ENCODE measurements around the gene GHRL.
"Not testable (repeated sequence)": the region's sequence is repeated elsewhere in the genome, so short reads cannot be mapped to it uniquely, and the experiment has no call there.

Gene GHRL

DNA sequence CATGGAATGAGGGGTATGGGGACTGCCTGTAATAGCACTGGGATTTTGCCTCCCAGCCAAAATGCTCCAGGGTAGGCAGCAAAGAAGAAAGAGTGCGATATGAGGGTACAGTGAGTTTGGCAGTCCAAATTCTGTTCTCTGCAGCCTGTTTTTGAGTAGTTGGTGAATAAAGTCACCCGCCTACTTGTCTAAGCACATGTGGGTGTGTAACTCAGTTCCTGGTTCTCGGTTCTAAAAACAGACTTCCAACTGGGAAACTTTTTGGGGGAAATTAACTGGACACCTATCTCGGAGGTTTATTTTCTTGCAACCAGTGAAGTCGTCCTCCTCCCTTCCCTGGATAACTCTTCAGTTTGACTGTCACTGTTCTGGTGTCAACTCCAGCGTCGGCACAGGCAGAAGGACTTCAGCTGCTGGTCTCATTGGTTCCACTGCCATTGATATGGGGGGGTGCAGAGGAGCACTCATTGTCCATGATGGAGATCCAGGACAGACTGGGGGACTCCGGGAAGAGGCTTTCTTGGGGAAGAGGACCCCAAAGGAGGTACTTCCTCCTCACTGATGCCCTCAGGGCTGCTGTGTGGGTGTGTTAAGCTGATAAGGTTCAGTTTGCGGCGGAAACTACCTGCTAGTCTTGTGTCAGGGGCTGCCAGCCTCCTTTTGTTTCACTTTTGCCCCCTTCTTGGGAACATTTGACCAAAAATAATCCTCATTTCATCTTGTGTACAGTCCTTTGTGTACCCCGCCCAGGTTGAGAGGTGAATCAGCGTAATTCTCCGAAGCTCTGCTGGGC, 13.2 kb downstream of the GHRL start:
- in situ Hi-C loops (cut with MboI; ENCODE audit: low sequenced_read_pairs) = no loop called here

DNA sequence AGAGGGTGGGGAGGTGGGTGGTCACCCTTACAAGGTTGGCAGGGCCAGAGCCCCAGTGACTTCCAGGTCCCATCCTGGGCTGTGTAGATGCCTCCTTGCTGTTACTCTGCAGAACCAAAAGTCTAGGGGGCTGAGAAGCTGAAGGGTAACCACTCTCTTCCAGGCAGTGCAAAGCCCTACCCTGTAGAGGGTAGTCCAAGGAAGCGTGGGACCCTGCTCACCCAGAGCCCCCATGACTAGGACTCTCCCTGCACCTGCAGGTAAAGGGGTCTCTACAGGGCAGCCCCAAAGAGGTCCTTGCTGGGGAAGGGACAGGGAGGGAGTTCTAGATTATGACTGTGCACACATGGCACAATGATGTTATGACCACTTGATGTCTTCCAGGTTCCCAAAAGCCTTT, 14.2 kb downstream of the GHRL start:
- in situ Hi-C loops (cut with MboI; ENCODE audit: low sequenced_read_pairs) = no loop called here

DNA sequence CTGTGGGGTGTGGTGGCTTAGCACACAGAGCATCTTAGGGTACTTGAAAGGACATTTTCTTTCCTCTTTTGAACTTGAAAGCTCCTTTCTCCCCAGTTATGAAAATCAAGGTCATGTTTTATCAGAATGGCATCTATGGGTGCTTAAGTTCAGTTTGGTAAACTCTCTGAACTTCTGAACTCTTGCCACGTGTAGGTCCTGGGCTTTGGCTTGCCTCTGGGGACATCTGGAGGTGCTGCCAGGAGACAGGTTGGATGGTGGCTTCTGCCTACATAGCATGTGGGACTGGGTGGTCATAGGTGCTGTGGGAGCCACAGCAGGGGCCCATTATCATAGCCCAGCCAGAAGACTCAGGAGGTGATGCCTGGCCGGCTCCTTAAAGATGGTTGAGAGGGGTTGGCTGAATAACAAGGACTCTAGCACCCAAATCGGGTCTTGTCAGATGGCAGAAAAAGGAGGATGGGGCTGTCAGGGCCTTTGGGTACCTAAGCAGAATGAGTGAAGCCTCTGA, 15.6 kb downstream of the GHRL start:
- in situ Hi-C loops (cut with MboI; ENCODE audit: low sequenced_read_pairs) = no loop called here

DNA sequence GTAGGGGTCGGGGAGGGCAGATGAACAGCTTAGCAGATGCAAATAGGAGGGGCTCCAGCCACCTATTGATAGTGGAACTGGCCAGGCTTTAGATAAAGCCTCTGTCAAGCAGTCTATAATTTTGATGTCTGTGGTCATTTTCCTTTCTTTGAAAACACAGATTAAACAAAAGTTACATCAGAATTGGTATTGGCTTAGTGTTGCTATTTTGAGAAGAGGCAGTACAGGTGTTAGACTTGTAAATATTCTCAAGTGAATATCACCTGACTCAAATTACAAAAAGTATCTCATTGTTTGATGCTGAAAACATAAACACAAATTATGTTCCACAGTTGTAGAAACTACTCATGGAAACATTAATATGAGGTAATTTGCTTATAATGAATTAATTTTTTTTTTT, 18.1 kb downstream of the GHRL start:
- in situ Hi-C loops (cut with MboI; ENCODE audit: low sequenced_read_pairs) = no loop called here

DNA sequence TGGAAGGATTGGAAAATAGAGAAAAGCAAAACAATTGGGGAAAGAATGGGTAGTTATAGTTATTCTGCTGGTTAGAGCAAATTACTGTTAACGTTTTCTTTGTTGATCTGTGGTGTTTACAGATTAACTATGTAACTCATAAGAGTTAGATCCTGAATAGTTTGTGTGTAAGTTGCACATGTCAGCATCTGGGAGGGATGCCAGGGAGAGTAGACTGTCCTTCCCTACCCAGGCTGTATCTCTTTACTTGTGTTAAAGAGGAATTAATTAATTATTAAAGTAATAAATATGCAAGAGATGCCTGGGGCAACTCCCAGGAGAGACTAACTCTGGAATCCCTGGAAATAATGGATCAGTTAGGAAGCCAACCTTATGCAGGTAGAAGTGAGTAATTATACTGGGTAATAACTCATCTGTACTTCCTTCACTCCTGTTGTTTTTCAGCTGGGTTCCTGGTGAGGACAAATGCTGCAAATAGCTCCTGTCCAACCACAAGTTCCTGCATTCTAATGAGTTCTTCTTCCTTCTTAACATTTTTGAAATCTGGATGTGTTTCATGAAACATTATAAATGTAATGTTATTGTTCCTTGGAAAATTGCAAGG, 18.9 kb downstream of the GHRL start:
- in situ Hi-C loops (cut with MboI; ENCODE audit: low sequenced_read_pairs) = no loop called here

DNA sequence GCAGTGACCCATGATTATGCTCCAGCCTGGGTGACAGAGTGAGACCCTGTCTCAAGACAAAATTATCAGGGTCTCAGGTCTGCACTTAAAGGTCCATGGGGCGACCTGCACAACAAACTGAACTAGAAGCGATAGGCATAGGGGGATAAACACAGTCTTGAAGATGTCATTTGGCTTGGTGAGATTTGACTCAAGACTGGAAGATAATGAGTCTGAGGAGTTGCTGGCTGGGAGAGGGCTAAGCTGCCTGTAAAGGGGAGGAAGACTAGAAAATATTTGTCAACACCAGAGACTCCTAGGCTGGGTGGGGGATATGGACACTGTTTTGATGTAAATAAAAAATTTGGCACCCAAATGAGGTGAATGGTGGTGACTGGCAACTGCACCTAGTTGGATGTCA, 19.8 kb downstream of the GHRL start:
- in situ Hi-C loops (cut with MboI; ENCODE audit: low sequenced_read_pairs) = no loop called here

DNA sequence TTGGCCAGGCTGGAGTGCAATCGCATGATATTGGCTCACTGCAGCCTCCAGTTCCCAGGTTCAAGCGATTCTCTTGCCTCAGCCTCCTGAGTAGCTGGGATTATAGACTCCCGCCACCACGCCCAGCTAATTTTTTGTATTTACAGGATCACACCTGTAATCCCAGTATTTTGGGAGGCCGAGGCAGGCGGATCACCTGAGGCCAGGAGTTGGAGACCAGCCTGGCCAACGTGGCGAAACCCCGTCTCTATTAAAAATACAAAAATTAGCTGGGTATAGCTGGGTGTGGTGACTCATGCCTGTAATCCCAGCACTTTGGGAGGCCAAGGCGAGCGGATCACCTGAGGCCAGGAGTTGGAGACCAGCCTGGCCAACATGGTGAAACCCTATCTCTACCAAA, 20.3 kb downstream of the GHRL start:
- in situ Hi-C loops (cut with MboI; ENCODE audit: low sequenced_read_pairs) = not testable (repeated sequence)

DNA sequence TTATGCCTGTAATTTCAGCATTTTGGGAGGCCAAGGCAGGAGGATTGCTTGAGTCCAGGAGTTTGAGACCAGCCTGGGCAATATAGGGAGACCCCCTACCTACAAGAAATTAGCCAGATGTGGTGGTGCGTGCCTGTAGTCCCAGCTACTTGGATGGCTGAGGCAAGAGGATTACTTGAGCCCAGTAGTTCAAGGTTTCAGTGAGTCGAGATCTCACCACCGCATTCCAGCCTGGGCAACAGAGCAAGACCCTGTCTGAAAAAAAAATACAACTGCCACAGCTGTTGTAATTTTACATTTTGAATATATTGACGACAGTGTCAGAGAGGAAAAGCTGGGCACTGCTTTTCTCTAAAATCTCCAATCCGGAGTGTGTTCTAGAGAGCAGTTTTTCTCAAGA, 23.3 kb downstream of the GHRL start:
- in situ Hi-C loops (cut with MboI; ENCODE audit: low sequenced_read_pairs) = no loop called here

DNA sequence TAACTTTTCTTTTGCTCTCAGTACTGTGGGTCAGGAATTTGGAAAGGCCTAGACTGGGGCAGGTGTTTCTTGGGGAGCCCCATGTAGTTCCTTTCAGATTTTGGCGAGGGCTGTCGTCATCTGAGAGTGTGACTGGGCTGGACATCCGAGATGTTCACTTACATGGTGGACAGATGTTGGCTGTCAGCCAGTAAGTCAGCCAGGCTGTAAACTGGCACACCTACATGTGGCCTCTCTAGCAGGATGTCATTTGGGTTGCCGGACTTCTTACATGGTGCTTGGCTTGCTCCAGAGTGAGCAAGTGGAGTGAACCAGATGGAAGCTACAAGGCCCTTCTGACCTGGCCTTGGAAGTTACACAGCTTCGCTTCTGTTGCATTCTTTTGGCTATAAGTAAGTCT, 23.8 kb downstream of the GHRL start:
- in situ Hi-C loops (cut with MboI; ENCODE audit: low sequenced_read_pairs) = no loop called here

DNA sequence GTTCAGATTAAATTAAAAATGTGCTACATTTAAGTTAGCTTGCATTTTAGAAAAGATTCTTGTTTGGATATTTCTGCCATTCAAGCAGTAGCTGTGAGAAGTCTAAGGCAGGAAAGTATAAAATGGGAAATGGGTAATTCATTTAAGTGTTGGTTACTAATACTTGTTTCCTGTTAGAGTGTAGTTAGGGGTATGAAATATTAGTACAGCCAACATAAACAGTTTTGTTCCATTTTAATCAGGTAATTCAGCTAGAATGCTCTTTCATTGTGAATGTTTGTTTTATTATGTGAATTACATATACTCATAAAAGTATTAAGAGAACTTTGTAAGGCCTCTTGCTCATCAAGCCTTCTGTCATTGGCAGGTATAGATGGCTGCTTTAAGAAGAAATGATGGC, 24.6 kb downstream of the GHRL start:
- in situ Hi-C loops (cut with MboI; ENCODE audit: low sequenced_read_pairs) = no loop called here

DNA sequence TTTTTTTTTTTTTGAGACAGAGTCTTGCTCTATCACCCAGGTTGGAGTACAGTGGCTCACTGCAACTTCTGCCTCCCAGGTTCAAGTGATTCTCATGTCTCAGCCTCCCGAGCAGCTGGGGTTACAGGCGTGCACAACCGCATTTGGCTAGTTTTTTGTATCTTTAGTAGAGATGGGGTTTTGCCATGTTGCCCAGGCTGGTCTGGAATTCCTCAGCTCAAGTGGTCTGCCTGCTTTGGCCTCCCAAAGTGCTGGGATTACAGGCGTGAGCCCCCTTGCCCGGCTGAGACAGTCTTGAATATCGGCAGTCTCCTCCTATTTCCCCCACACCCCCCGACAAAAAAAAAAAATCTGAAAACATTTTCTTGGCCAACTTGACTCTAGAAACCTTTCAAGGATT, 25.8 kb downstream of the GHRL start:
- in situ Hi-C loops (cut with MboI; ENCODE audit: low sequenced_read_pairs) = not testable (repeated sequence)

DNA sequence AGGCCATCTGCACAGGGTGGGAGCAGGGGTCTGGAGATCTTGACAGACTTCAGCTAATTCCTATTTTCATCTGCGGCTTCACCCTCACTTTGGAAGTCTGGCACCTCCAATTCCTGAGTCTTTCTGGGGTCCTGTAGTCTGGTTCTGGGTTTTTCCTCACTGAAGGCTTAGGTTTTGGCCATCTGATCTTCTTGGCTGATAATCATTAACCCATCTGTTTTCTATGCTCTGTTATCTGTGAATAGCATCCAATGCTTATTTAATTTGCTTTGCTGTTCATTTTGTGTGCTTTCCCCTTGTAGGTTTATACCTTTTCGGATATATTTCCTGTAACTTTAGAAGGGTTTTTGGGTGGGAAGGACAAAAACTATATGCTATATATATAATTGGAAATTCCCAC, 26.9 kb downstream of the GHRL start:
- in situ Hi-C loops (cut with MboI; ENCODE audit: low sequenced_read_pairs) = no loop called here

DNA sequence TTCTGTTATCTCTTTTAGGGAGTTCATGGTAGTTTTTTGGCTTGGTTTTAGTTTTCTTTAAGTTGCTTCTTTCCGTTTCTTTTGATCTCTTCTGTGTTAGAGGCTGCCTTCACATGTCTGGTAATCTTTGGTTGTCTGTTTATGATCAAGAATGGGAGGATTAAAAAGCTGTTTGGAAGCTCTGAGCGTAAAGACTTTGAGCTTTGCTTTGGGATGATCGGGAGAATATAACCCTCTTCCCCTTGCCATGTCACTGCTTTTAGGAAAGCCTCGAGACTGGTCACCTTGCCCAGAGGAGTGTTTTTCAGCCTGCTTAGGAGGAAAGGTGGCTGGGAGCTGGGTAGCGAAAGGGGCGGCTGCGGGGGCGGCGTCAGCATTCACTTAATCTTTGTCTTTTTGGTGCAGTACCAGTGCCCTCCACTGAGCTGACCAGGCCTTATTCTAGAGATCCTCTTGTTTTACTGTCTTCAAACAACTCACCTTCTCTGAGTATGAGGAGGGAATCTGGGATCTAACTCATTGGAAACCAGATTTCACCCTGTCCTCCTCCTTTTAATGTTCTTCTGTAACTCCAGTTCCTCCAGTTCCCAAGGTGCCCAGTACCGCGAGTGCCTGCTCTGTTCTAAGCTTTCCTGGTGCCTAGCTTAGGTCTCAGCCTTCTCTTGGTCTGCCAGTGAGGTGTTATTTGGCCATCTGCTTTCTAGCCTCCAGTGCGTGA, 28.9 kb downstream of the GHRL start:
- in situ Hi-C loops (cut with MboI; ENCODE audit: low sequenced_read_pairs) = no loop called here

DNA sequence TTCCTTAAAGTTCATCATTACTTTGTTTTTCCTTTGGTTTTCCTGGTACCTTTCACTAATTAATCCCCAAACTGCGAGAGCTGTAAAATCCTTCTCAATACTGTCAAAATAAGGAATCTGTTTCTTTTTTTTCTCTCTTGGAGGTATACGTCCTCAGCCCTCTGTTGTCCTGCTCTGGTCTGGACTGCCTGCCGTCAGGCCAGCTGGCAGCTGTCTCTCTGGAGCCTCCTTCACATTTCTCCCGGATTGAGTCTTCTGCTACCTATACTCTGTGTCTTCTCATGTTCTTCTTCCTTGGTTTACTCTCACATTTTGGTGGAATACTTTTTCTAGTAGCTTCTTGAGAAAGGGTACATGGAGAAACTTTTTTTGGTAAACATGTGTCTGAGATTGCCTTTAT, 30.7 kb downstream of the GHRL start:
- in situ Hi-C loops (cut with MboI; ENCODE audit: low sequenced_read_pairs) = no loop called here

DNA sequence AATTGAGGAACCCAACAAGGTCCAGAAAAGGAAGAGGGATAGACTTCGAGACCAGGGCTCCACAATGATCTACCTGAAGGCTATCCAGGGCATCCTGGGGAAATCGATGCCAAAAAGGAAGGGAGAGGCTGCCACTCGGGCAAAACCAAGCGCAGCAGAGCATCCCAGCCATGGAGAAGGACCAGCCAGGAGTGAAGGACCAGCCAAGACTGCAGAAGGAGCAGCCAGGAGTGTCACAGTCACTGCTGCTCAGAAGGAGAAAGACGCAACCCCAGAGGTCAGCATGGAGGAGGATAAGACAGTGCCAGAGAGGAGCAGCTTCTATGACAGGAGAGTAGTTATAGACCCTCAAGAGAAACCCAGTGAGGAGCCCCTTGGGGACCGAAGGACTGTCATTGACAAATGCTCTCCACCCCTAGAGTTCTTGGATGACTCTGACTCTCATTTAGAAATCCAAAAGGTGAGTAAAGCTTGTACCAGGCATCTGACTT, 32.5 kb downstream of the GHRL start:
- in situ Hi-C loops (cut with MboI; ENCODE audit: low sequenced_read_pairs) = no loop called here

DNA sequence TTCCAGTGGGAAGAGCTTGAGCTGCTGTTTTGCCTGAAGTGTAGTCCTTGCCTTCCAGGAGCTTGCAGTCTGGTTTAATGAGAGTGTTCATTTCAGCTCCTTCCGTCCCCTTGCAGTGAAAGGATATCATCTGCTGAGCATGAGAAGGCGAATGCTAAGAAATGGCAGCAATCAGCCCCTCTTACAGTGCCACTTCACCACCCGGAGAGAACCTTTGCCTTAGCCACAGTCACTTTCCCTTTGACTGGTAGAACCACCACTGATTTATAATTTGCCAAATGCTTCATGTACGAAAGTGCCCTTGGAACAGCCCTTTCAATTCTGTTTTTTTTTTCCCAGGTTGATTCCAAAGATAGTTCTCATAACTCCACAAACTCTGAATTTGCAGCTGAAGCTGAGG, 32.9 kb downstream of the GHRL start:
- in situ Hi-C loops (cut with MboI; ENCODE audit: low sequenced_read_pairs) = no loop called here

DNA sequence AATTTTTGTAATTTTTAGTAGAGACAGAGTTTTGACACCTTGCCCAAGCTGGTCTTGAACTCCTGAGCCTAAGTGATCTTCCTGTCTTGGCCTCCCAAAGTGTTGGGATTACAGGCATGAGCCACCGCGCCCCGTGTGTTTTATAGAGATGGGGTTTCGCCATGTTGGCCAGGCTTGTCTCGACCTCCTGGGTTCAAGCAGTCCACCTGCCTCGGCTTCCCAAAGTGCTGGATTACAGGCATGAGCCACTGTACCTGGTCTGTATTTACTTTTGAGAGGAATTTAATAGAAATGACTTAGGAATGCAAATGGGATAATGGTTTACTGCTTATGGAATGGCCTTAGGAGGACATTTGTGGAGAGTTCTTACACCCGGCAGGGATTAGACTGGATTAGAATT, 33.7 kb downstream of the GHRL start:
- in situ Hi-C loops (cut with MboI; ENCODE audit: low sequenced_read_pairs) = no loop called here

DNA sequence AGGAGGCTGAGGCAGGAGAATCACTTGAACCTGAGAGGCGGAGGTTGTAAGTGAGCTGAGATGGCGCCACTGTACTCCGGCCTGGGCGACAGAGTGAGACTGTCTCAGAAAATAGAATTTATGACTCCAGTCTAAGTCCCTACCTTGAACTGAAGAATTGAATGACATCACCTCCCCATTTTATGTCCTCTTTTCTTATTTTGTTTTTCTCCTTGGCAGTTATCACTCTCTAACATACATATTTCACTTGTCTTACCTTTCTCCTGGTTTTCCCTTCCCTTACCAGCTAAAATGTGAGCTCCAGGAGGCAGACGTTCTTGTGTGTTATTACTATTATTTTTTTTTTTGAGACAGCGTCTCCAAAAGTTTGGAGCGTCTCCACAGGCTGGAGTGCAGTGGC, 36.9 kb downstream of the GHRL start:
- in situ Hi-C loops (cut with MboI; ENCODE audit: low sequenced_read_pairs) = no loop called here

DNA sequence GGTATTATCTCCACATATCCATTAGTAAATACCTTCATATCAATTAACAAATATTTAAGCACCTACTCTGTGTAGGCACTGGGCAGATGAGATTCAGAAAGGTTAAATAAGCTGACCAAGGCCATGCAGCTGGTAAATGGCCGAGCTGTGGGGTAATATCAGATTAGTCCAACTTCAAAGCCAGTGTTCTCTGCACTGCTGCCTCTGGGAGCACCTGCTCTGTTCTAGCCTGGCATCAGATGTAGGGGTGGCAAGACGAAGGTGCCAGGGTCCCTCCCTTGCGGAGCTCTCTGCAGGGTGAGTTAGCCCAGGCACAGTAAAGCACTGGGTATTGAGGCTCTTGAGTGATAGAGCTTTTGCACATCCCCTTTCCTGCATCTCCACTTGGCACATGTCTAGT, 39.0 kb downstream of the GHRL start:
- in situ Hi-C loops (cut with MboI; ENCODE audit: low sequenced_read_pairs) = no loop called here

DNA sequence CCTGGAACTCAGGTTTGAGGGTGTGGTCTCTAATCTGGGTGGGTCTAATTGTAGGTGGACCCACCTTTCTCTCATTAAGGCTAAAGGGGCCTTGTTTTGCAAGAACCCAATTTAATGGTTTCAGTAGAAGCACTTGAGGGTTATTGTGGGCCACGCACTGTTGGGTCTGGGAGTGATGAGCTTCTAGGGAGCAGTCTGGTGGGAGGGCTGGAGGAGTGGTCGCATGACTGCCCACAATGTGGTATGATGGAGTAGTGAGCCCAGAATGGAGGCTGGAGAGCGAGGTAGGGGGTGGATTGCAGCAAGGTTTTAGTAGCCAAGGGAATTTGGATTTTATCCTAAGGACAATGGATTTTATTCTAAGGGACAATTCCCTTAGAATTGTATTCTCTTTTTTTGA, 41.7 kb downstream of the GHRL start:
- in situ Hi-C loops (cut with MboI; ENCODE audit: low sequenced_read_pairs) = no loop called here

DNA sequence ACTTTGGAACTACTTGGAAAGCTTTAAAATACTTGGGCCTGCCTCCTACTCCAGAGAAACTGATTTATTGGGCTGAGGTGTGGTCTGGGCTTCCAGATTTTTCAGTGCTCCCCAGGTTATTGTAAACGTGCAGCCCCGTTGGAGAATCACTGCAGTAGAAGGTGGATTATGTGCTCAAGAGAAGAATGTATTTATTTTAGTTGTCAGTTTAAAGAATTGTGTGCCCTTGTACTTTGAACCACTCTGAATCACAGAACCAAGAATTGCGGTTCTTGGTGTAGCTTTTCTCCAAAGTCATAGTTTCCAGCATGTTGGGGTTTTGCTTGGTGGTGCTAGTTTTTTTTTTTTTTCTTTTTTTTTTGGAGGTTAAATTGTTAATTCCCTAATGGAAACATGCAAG, 42.9 kb downstream of the GHRL start:
- in situ Hi-C loops (cut with MboI; ENCODE audit: low sequenced_read_pairs) = no loop called here

All from HL-60/S4 (cell line).